AG10803 (cell line): ENCODE measurements around the gene OOSP2.

Experiments
- DNase-seq: peaks from one replicate; pipeline ENCODE4 v3.0.0; 2010; ENCODE audit warnings: low read depth
- H3K4me3 ChIP-seq: 2 replicates; pipeline ENCODE4 v1.5.1; 2011; ENCODE audit warnings: mild to moderate bottlenecking, low read length, control low read depth
- CTCF ChIP-seq: conservative IDR thresholded peaks from 2 replicates; pipeline ENCODE4 v1.5.1; 2011; ENCODE audit warnings: mild to moderate bottlenecking, low read length, control low read depth, inconsistent platforms

OOSP2 gene

GRCh38 chr11:60040109-60040508, at the start of gene OOSP2:
OOSP2 (plus strand) TSS chr11:60040409; CDS start chr11:60040460, 51 bp downstream.
- TF ChIP-seq CTCF = no peak
- no peak within 1 kb of the TSS for H3K4me3 ChIP-seq

GRCh38 chr11:59990421-59990820, 49.8 kb upstream of the OOSP2 start:
- TF ChIP-seq CTCF = no peak
- H3K4me3 ChIP-seq = no peak overlapping the region
- no peak for DNase-seq

More at GRCh38 chr11:60040109-60040508, at the start of gene OOSP2:
- no peak for DNase-seq

DNA sequence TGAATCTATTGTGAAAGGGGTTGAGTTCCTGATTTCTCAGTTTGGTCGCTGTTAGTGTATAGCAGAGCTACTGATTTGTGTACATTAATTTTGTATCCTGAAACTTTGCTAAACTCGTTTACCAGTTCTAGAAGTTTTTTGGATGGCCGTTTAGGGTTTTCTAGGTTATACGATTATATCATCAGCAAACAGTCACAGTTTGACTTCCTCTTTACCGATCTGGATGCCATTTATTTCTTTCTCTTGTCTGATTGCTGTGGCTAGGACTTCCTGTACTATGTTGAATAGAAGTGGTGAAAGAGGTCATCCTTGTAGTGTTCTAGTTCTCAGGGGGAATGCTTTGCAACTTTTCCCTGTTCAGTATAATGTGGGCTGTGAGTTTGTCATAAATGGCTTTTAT, 47.8 kb upstream of the OOSP2 start:
- no peak for TF ChIP-seq CTCF
- DNase-seq = no peak
- no peak overlapping the region for H3K4me3 ChIP-seq

DNA sequence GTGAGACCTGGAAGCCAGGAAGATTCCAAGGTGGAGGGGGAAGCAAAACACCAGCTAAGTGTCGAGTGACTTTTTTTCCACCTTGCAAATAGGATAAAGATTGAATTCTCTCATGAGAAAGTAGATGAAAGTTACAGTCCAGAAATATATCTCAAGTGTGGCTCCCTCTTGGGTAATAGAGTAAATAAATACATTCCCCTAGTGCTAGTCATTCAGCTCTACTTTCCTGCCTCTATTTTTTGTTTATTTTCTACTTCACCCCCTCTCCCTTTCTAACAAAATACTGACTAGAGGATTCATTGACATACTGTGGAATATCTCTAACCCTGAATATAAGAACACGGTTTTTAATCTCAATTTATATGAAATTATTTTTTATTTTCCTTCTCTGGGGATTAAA, 42.4 kb upstream of the OOSP2 start:
- TF ChIP-seq CTCF = no peak
- no peak overlapping the region for H3K4me3 ChIP-seq
- DNase-seq = no peak

DNA sequence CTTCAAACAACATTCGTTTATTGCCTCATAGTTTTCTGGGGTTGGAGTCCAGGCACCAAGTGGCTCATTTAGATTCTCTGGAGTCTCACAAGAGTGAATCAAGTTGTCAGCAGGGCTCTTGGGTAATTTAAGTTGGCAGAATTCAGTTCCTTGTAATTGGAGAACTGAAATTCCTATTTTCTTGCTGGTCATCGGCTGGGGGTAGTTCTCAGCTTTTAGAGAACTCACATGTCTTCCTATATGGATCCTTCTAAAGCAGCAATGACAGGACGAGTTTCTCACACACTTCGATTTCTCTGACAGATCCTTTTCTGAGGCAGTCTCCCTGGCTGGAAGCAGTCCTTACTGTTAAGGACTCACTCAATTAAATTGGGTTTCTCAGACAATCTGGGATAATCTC, 40.5 kb upstream of the OOSP2 start:
- no peak for TF ChIP-seq CTCF
- DNase-seq = no peak
- H3K4me3 ChIP-seq = no peak overlapping the region

DNA sequence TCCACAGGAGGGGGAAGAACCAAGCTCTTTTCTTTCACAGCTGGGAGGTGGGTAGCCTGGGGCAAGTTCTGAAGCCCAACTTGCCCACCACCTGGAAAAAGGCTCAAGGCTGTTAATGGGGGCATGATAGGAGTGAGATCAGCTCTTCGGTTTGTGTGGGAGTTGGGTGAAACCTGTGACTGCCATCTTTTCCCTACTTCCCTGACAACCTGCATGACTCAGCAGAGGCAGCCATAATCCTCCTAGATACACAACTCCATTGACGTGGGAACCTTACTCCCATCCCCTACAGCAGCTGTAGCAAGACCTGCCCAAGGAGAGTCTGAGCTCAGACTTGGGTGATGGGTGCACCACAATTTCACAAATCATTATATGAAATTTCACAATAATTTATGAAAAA, 36.5 kb upstream of the OOSP2 start:
- no peak for TF ChIP-seq CTCF
- no peak for DNase-seq
- H3K4me3 ChIP-seq = no peak overlapping the region

- no peak overlapping the region for H3K4me3 ChIP-seq
- TF ChIP-seq CTCF = no peak
Observed at GRCh38 chr11:60005360-60005759, 34.8 kb upstream of the OOSP2 start.

More at GRCh38 chr11:60005360-60005759, 34.8 kb upstream of the OOSP2 start:
- DNase-seq = no peak
